C1 segment of cervical spinal cord (tissue), 14 donors: ENCODE measurements around the gene SLC41A2.
"Not testable (repeated sequence)": the region's sequence is repeated elsewhere in the genome, so short reads cannot be mapped to it uniquely, and the experiment has no call there.

Experiments used
- DNase-seq, 14 donors: peaks; one replicate each; lab custom pipeline; 2025; lab: John Stamatoyannopoulos, UW

Gene SLC41A2

GRCh38 chr12:104958001-104958804 is at the start of gene SLC41A2:
Gene SLC41A2 (minus strand): TSS chr12:104958290. CDS start chr12:104928527, 29,763 bp downstream.
- peak in 13 of 14 donors; percentile 22 to 87 (median 65) for DNase-seq

GRCh38 chr12:105001476-105001875 is 43.4 kb upstream of the SLC41A2 start:
- DNase-seq, result no peak

GRCh38 chr12:104999347-104999685 is 41.2 kb upstream of the SLC41A2 start:
- no peak for DNase-seq

- no peak for DNase-seq
These were observed 40.6 kb upstream of the SLC41A2 start for GRCh38 chr12:104998423-104999346.

- DNase-seq, result no peak
These were observed 39.5 kb upstream of the SLC41A2 start for GRCh38 chr12:104997541-104997940.

- DNase-seq, result no peak
These were observed 36.2 kb upstream of the SLC41A2 start for GRCh38 chr12:104994336-104994735.

GRCh38 chr12:104991565-104992128 is 33.6 kb upstream of the SLC41A2 start:
- no peak for DNase-seq

GRCh38 chr12:104990950-104991349 is 32.9 kb upstream of the SLC41A2 start:
- no peak for DNase-seq

- DNase-seq, result peak; percentile 64 to 93 (median 87)
These were observed 28.2 kb upstream of the SLC41A2 start, which contains the start of gene NOPCHAP1 for GRCh38 chr12:104986022-104986941. Gene NOPCHAP1 (plus strand): TSS chr12:104986316. CDS start chr12:104986353, 37 bp downstream.

- no peak for DNase-seq
These were observed 27.1 kb upstream of the SLC41A2 start for GRCh38 chr12:104985206-104985605.

- DNase-seq, result not testable (repeated sequence)
These were observed 19.6 kb upstream of the SLC41A2 start for GRCh38 chr12:104977688-104978087.

GRCh38 chr12:104976703-104977102 is 18.6 kb upstream of the SLC41A2 start:
- DNase-seq, result no peak

GRCh38 chr12:104975587-104976343 is 17.7 kb upstream of the SLC41A2 start:
- no peak for DNase-seq

- DNase-seq, result peak in 5 of 14 donors; percentile 2 to 37 (median 7)
These were observed 16.7 kb upstream of the SLC41A2 start for GRCh38 chr12:104974626-104975290.

GRCh38 chr12:104973250-104973649 is 15.2 kb upstream of the SLC41A2 start:
- DNase-seq, result no peak

GRCh38 chr12:104971306-104971705 is 13.2 kb upstream of the SLC41A2 start:
- DNase-seq, result no peak

GRCh38 chr12:104969343-104969742 is 11.3 kb upstream of the SLC41A2 start:
- no peak for DNase-seq

- DNase-seq, result no peak
These were observed 8.6 kb upstream of the SLC41A2 start for GRCh38 chr12:104966677-104967076.

GRCh38 chr12:104964856-104965205 is 6.7 kb upstream of the SLC41A2 start:
- no peak for DNase-seq
